GM23338 (cell line): ENCODE data around the gene STAC. TPM values are rescaled to one million over a fixed set of nuclear protein-coding genes. Genes with fewer than 3 reads are reported as not detected.

ENCODE experiments used
- ATAC-seq: fragments of 200-7000 bp; cut with Tn5 transposase; 3 replicates; pipeline ENCODE4 v1.9.1; 2020
- DNase-seq: peaks from one replicate; pipeline ENCODE4 v3.0.0-alpha.2; 2015; ENCODE audit warnings: low spot score
- H2AFZ ChIP-seq: fragments of 200-600 bp; sonication (generic); 2 replicates; pipeline ENCODE4 v1.8.0; 2016; ENCODE audit warnings: antibody characterized with exemption, mild to moderate bottlenecking, moderate library complexity
- H3F3A ChIP-seq: fragments of 200-600 bp; sonication (generic); replicated peaks from 2 replicates; pipeline ENCODE4 v1.8.0; 2017; ENCODE audit warnings: antibody characterized with exemption, mixed run types, low read depth
- H3K27ac ChIP-seq: fragments of 200-600 bp; sonication (generic); 2 replicates; pipeline ENCODE4 v1.6.1; 2016; ENCODE audit warnings: low read depth
- H3K27me3 ChIP-seq: fragments of 200-600 bp; sonication (generic); 2 replicates; pipeline ENCODE4 v1.8.0; 2016; ENCODE audit warnings: mild to moderate bottlenecking, mixed run types, moderate library complexity; ENCODE audit not compliant: insufficient read depth
- H3K36me3 ChIP-seq: fragments of 200-600 bp; sonication (generic); 2 replicates; pipeline ENCODE4 v1.8.0; 2016; ENCODE audit warnings: mild to moderate bottlenecking; ENCODE audit not compliant: insufficient read depth
- H3K4me1 ChIP-seq: fragments of 200-600 bp; sonication (generic); 2 replicates; pipeline ENCODE4 v1.8.0; 2016; ENCODE audit warnings: mild to moderate bottlenecking, moderate library complexity; ENCODE audit not compliant: insufficient read depth
- H3K4me2 ChIP-seq: fragments of 200-600 bp; sonication (generic); 2 replicates; pipeline ENCODE4 v1.7.1; 2017; ENCODE audit warnings: mixed run types
- H3K4me3 ChIP-seq: fragments of 200-600 bp; sonication (generic); 2 replicates; pipeline ENCODE4 v1.6.1; 2016; ENCODE audit warnings: mixed run types
- H3K79me2 ChIP-seq: fragments of 200-600 bp; sonication (generic); replicated peaks from 2 replicates; pipeline ENCODE4 v1.8.0; 2017; ENCODE audit warnings: mild to moderate bottlenecking; ENCODE audit not compliant: insufficient read depth
- H3K9me2 ChIP-seq: fragments of 200-600 bp; sonication (generic); 2 replicates; pipeline ENCODE4 v1.8.0; 2017; ENCODE audit not compliant: insufficient read depth
- H4K20me1 ChIP-seq: fragments of 200-600 bp; sonication (generic); replicated peaks from 2 replicates; pipeline ENCODE4 v1.8.0; 2017; ENCODE audit warnings: mild to moderate bottlenecking; ENCODE audit not compliant: insufficient read depth
- H3K27ac Mint-ChIP-seq: 2 replicates; pipeline ENCODE4 v1.8.0; 2020; ENCODE audit warnings: inconsistent platforms, mild to moderate bottlenecking, moderate library complexity, mixed read lengths
- H3K27me3 Mint-ChIP-seq: 3 replicates; pipeline ENCODE4 v1.8.0; 2022; ENCODE audit warnings: low read depth, mild to moderate bottlenecking, moderate library complexity, mixed read lengths, inconsistent platforms; ENCODE audit not compliant: insufficient read depth, poor library complexity
- H3K36me3 Mint-ChIP-seq: 3 replicates; pipeline ENCODE4 v1.8.0; 2021; ENCODE audit warnings: low read depth, mild to moderate bottlenecking, inconsistent platforms, moderate library complexity, mixed read lengths
- H3K4me1 Mint-ChIP-seq: 3 replicates; pipeline ENCODE4 v1.8.0; 2020; ENCODE audit warnings: mild to moderate bottlenecking, inconsistent platforms, mixed read lengths
- H3K4me3 Mint-ChIP-seq: 3 replicates; pipeline ENCODE4 v1.8.0; 2021; ENCODE audit warnings: moderate library complexity, mild to moderate bottlenecking, inconsistent platforms, mixed read lengths
- H3K9me3 Mint-ChIP-seq: 3 replicates; pipeline ENCODE4 v1.8.0; 2020; ENCODE audit warnings: moderate library complexity, mild to moderate bottlenecking, inconsistent platforms, mixed read lengths
- CTCF ChIP-seq, 2 experiments: fragments of 200-600 bp in 1 of 2; sonication (generic) in 1 of 2; conservative IDR thresholded peaks; 2 replicates each; pipeline versions ENCODE4 v1.5.1 to v1.6.1; 2016 to 2017; ENCODE audit warnings: antibody characterized with exemption in 2 of 2, low read depth in 2 of 2, mild to moderate bottlenecking in 2 of 2, moderate library complexity in 1 of 2
- ETS1 ChIP-seq: IDR thresholded peaks from 2 replicates; pipeline ENCODE4 v1.6.1; 2016; ENCODE audit warnings: antibody characterized with exemption
- EZH2 ChIP-seq: fragments of 200-600 bp; sonication (generic); IDR thresholded peaks from one replicate; pipeline ENCODE4 v1.8.0; 2017; ENCODE audit warnings: antibody characterized with exemption, mild to moderate bottlenecking, low read depth; ENCODE audit not compliant: unreplicated experiment
- EZH2phosphoT487 ChIP-seq: fragments of 200-600 bp; sonication (generic); IDR thresholded peaks from one replicate; pipeline ENCODE4 v1.8.1; 2018; ENCODE audit warnings: antibody characterized with exemption; ENCODE audit not compliant: unreplicated experiment
- JUNB ChIP-seq: IDR thresholded peaks from one replicate; pipeline ENCODE4 v1.6.1; 2016; ENCODE audit warnings: antibody characterized with exemption; ENCODE audit not compliant: unreplicated experiment
- NANOG ChIP-seq: IDR thresholded peaks from 2 replicates; pipeline ENCODE4 v1.6.1; 2016; ENCODE audit warnings: antibody characterized with exemption, borderline replicate concordance
- POLR2AphosphoS5 ChIP-seq: IDR thresholded peaks from 2 replicates; pipeline ENCODE4 v1.6.1; 2016; ENCODE audit warnings: antibody characterized with exemption, low read depth
- REST ChIP-seq: IDR thresholded peaks from one replicate; pipeline ENCODE4 v1.6.1; 2018; ENCODE audit warnings: antibody characterized with exemption; ENCODE audit not compliant: unreplicated experiment
- ZNF331 ChIP-seq: fragments of 250-450 bp; sonication (Bioruptor Pico); IDR thresholded peaks from 2 replicates; pipeline ENCODE4 v1.5.0; 2020; ENCODE audit warnings: low read depth, mild to moderate bottlenecking, moderate library complexity
- polyA plus RNA-seq: library from polyadenylated mRNA; unstranded; fragments of >200 nt; fragmentation: Nextera tagmentation; extraction: Ambion mirVana; gene quantifications from 2 replicates; pipeline ENCODE4 v1.2.1, GENCODE V29; 2016
- total RNA-seq: library from RNA; depleted of rRNA; stranded (reverse); fragments of >200 nt; shearing (Covaris generic); gene quantifications from 2 replicates; pipeline ENCODE4 v1.2.3, GENCODE V29; 2014

The STAC gene
- total and polyA plus RNA-seq, 2 experiments from 2014 or later: 5.6 to 22.9 TPM

GRCh38 chr3:36511791-36512486 is 131.6 kb downstream of the STAC start:
- Histone ChIP-seq H3K9me2 (0 out of 2 replicates have a peak, but pooled peaks cover 2% of the 10 kb centered on the region), H2AFZ (no peak overlapping the region), H4K20me1 (no peaks in the 10 kb centered on the region; the same call in 1 of the 2 replicates), H3K27ac (no peak overlapping the region), H3K36me3 (peaks cover 7% of the 10 kb centered on the region; the same call in 1 of the 2 replicates), H3K4me1 (no peaks in the 10 kb centered on the region), H3K27me3 (no peaks in the 10 kb centered on the region), H3K4me3 (no peak overlapping the region), H3K4me2 (no peak overlapping the region), H3F3A (no peaks in the 10 kb centered on the region), H3K79me2 (no peaks in the 10 kb centered on the region)
- H3K36me3 Mint-ChIP-seq: peaks cover 15% of the 10 kb centered on the region; the same call in 2 of the 3 replicates
- H3K27ac Mint-ChIP-seq: no peak overlapping the region
- H3K4me1 Mint-ChIP-seq: peaks cover 5% of the 10 kb centered on the region; the same call in 1 of the 3 replicates
- no peak overlapping the region for H3K4me3 Mint-ChIP-seq
- DNase-seq: no peak
- no peaks in the 10 kb centered on the region for H3K27me3 Mint-ChIP-seq
- no peak for ATAC-seq
- TF ChIP-seq CTCF (conservative IDR thresholded peaks at IDR 0.05; ENCODE audit: low read depth in 2 of 2) (no peak), EZH2 (no peak), EZH2phosphoT487 (no peak), JUNB (no peak)
- no peaks in the 10 kb centered on the region for H3K9me3 Mint-ChIP-seq

GRCh38 chr3:36512555-36512954 is 132.3 kb downstream of the STAC start:
- Histone ChIP-seq H3K36me3 (peaks cover 7% of the 10 kb centered on the region; the same call in 1 of the 2 replicates), H4K20me1 (no peaks in the 10 kb centered on the region; the same call in 1 of the 2 replicates), H3K27me3 (no peaks in the 10 kb centered on the region), H3K4me2 (no peak overlapping the region), H3K9me2 (0 out of 2 replicates have a peak, but pooled peaks cover 2% of the 10 kb centered on the region), H3K27ac (no peak overlapping the region), H3K79me2 (no peaks in the 10 kb centered on the region), H3F3A (no peaks in the 10 kb centered on the region), H3K4me3 (no peak overlapping the region), H2AFZ (no peak overlapping the region), H3K4me1 (no peaks in the 10 kb centered on the region)
- no peak for TF ChIP-seq NANOG
- no peak for TF ChIP-seq ETS1
- TF ChIP-seq ZNF331 (CRISPR knock-in tag): no peak
- TF ChIP-seq REST: no peak
- no peak for TF ChIP-seq POLR2AphosphoS5
- DNase-seq (no peak), ATAC-seq (no peak)
- no peaks in the 10 kb centered on the region for H3K27me3 Mint-ChIP-seq
- no peak overlapping the region for H3K27ac Mint-ChIP-seq
- peaks cover 5% of the 10 kb centered on the region; the same call in 1 of the 3 replicates for H3K4me1 Mint-ChIP-seq
- no peaks in the 10 kb centered on the region for H3K9me3 Mint-ChIP-seq
- H3K36me3 Mint-ChIP-seq: peaks cover 15% of the 10 kb centered on the region; the same call in 2 of the 3 replicates
- no peak overlapping the region for H3K4me3 Mint-ChIP-seq
